Activated CD4-positive, alpha-beta T cell treated with anti-CD3 and anti-CD28 coated beads for 36 hours (primary cell): Measurements from ENCODE around the gene PLA2G4E. TPM values are rescaled to one million over a fixed set of nuclear protein-coding genes. Genes with fewer than 3 reads are reported as not detected.

Experiments used
- ATAC-seq: fragments of 200-7000 bp; cut with Tn5 transposase; one replicate; pipeline ENCODE4 v1.10.0; 2021; ENCODE audit warnings: mild to moderate bottlenecking, moderate library complexity
- CTCF ChIA-PET: fragments of 350-600 bp; sonication (Branson Sonifier 250); formaldehyde crosslinking; loops from one replicate; lab custom pipeline; 2021; ENCODE audit warnings: antibody characterized with exemption; lab: Charles Lee
- POLR2A ChIA-PET: fragments of 350-600 bp; sonication (Branson Sonifier 250); formaldehyde crosslinking; loops from one replicate; lab custom pipeline; 2021; ENCODE audit warnings: antibody characterized with exemption, inconsistent platforms; lab: Charles Lee
- DNase-seq: peaks from one replicate; pipeline ENCODE4 v3.0.0-alpha.2; 2020
- H3K27ac Mint-ChIP-seq: one replicate; pipeline ENCODE4 v1.8.0; 2021; ENCODE audit warnings: mixed read lengths
- H3K27me3 Mint-ChIP-seq: one replicate; pipeline ENCODE4 v1.8.0; 2021; ENCODE audit warnings: mixed read lengths
- H3K36me3 Mint-ChIP-seq: one replicate; pipeline ENCODE4 v1.8.0; 2021; ENCODE audit warnings: low read depth, mixed read lengths
- H3K4me1 Mint-ChIP-seq: one replicate; pipeline ENCODE4 v1.8.0; 2021; ENCODE audit warnings: mixed read lengths
- H3K4me3 Mint-ChIP-seq: one replicate; pipeline ENCODE4 v1.8.0; 2021; ENCODE audit warnings: mild to moderate bottlenecking, moderate library complexity, mixed read lengths
- H3K9me3 Mint-ChIP-seq: one replicate; pipeline ENCODE4 v1.8.0; 2021; ENCODE audit warnings: low read depth, mixed read lengths
- intact Hi-C, 2 experiments: fragments of 100-400 bp; cut with DNase I in 1 of 2; cut with micrococcal nuclease in 1 of 2; formaldehyde crosslinking; loops; one replicate each; pipeline versions ENCODE4 v1.14.2 to v1.15.1; 2022 to 2024; cut with DNase I, micrococcal nuclease
- total RNA-seq, 2 experiments: library from RNA; stranded (reverse); gene quantifications; one replicate each; pipeline ENCODE4 v1.2.3, GENCODE V29; 2021

The PLA2G4E gene, protein sequence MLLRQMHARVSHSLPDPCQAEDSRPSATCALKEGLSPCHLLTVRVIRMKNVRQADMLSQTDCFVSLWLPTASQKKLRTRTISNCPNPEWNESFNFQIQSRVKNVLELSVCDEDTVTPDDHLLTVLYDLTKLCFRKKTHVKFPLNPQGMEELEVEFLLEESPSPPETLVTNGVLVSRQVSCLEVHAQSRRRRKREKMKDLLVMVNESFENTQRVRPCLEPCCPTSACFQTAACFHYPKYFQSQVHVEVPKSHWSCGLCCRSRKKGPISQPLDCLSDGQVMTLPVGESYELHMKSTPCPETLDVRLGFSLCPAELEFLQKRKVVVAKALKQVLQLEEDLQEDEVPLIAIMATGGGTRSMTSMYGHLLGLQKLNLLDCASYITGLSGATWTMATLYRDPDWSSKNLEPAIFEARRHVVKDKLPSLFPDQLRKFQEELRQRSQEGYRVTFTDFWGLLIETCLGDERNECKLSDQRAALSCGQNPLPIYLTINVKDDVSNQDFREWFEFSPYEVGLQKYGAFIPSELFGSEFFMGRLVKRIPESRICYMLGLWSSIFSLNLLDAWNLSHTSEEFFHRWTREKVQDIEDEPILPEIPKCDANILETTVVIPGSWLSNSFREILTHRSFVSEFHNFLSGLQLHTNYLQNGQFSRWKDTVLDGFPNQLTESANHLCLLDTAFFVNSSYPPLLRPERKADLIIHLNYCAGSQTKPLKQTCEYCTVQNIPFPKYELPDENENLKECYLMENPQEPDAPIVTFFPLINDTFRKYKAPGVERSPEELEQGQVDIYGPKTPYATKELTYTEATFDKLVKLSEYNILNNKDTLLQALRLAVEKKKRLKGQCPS
- not detected for total RNA-seq

DNA sequence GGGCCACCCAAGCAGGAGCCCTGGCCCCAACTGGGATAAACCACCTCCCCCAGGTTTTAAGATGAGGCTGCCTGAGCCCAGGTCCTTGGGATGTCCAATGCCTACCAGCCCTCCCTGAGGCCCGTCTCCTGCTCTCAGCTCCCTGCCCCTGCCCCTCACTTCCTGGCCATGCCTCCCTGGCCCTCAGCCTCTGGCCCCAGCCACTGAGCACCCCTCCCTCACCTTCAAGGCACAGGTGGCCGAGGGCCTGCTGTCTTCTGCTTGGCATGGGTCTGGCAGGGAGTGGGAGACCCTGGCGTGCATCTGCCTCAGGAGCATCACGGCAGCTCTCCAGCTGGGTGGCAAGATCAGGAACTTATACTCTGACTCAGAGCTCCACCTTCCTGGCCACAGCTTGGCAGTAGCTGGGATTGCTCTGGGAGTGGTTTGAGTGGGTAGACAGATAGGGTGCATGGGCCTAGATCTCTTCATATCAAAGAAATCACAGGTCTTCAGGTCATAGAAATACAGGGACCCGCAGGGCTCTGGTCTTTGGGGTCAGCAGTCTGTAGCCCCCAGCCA lies at the start of gene PLA2G4E:
Gene PLA2G4E (minus strand): TSS at position 330 of the 561 bp plus-strand sequence. CDS start 12 bp downstream, at position 318.
- no peaks in the 10 kb centered on the region for H3K27me3 Mint-ChIP-seq
- H3K27ac Mint-ChIP-seq = no peak within 1 kb of the TSS
- ATAC-seq (no peak), DNase-seq (no peak)
- no peaks in the 10 kb centered on the region for H3K9me3 Mint-ChIP-seq
- no peaks in the 10 kb centered on the region for H3K4me1 Mint-ChIP-seq
- POLR2A ChIA-PET = no interaction called here
- intact Hi-C loops = no loop called here
- H3K36me3 Mint-ChIP-seq = no peaks in the 10 kb centered on the region
- H3K4me3 Mint-ChIP-seq = no peak within 1 kb of the TSS
- CTCF ChIA-PET = interaction anchor here (0.6 to 1.4 kb wide), 3 partner anchors 31 to 451 kb away, joined by 3 to 4 read pairs (median 4); no protein-coding TSS in a partner anchor

DNA sequence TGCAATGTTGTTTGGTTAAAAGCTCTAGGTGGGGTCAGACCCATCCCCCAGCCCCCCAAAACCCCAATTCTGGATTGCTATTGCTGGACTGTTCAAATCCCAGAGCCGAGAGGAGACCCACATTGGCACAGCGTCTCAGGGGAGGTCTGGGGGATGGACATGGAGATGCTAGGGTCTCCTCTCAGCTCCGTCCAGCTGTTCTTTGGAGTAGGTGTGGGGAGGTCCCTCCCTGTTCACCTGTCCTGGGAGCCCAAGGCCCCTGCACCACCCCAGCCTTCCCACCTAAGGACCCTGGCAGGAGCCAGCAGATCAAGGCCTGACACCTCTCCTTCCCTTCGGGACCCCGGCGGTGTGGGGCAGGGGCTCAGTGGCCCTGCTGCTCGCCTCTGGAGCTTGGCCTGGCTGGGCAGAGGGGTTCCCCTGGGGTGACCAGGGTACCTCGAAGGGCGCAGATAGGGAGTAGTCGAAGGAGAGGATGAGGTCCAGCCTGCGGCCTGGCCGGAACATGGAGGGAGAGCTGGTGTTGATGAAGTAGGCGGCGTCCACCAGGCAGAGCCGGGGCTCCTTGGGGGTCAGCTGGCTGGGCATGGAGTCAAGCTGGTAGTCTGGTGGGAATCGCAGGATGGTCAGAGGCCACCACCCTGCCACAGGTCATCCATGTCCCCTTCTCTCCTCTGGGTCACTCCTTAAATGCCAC lies 49.6 kb upstream of the PLA2G4E start:
- no peaks in the 10 kb centered on the region for H3K4me1 Mint-ChIP-seq
- H3K27ac Mint-ChIP-seq = no peak overlapping the region
- H3K36me3 Mint-ChIP-seq = no peaks in the 10 kb centered on the region
- no peak for DNase-seq
- intact Hi-C loops = no loop called here
- H3K9me3 Mint-ChIP-seq = peaks cover 5% of the 10 kb centered on the region
- ATAC-seq = no peak
- peaks cover 5% of the 10 kb centered on the region for H3K27me3 Mint-ChIP-seq
- ChIA-PET CTCF (interaction anchor here (1.0 kb wide), 1 partner anchor 18 kb away, joined by 3 read pairs; no protein-coding TSS in a partner anchor), POLR2A (no interaction called here)
- H3K4me3 Mint-ChIP-seq = no peak overlapping the region

DNA sequence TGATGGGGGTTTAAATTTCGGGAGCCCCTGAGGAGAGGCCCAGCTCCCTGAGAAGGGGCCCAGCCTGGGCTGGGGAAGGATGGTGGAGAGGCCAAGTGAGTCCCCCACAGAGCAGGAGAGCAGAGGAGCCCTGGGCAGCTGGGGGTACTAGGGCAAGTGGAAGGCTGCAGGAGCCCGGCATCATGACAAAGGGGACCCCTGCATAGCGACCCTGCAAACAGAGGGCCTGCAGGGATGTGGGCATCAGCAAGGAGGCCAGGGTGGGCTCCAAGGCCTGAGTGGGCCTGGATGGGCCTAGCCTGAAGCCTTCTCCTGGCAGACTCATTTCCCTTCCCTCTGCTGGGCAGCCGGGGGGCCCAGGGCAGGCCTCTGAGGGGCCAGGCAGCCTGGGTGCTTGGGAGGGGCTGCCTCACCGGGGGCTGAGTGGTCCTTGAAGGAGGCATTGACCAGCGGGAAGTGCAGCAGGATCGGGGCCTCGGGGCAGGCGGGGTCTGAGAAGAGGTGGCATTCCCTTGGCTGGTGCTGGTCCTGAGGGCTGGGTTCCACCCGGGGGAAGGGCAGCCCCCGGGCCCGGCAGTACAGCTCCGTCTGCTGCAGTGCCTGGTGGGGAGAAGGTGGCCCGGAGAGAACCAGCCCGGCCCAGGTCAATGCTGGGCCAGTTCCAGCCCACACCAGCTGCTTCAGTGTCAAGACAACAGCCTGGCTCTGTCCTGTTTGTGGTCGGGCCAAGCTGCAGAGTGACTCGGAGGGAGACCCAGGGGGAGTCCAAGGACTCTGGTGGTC lies 48.8 kb upstream of the PLA2G4E start:
- ChIA-PET CTCF (interaction anchor here (1.0 kb wide), 2 partner anchors 17 to 68 kb away, joined by 3 to 4 read pairs; no protein-coding TSS in a partner anchor), POLR2A (no interaction called here)
- ATAC-seq = no peak
- Mint-ChIP-seq H3K36me3 (no peaks in the 10 kb centered on the region), H3K9me3 (peaks cover 5% of the 10 kb centered on the region), H3K27me3 (peaks cover 5% of the 10 kb centered on the region), H3K27ac (no peak overlapping the region), H3K4me3 (no peak overlapping the region), H3K4me1 (no peaks in the 10 kb centered on the region)
- intact Hi-C loops = no loop called here
- DNase-seq = no peak

DNA sequence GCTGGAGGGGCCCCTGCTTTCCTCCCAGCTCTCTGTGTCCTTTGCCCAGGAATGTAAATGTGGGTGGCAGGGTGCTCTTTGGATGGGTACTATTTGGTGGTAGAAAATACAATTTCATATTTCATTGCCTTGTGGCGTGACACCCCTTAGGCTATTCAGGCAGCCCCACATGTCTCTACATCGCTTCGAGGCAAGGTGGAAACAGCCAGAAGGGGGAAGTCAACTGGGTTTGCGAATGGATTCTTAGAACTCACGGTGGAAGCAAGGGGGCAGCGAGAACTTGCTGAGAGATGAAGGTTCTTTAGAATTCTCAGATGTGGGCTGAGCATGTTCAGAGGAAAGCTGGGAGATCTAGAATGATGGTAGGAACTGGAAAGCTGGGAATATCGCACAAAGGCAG lies 48.2 kb upstream of the PLA2G4E start:
- DNase-seq (no peak), ATAC-seq (no peak)
- ChIA-PET CTCF (interaction anchor here (1.0 to 1.1 kb wide), 2 partner anchors 66 to 69 kb away, joined by 4 read pairs; no protein-coding TSS in a partner anchor), POLR2A (no interaction called here)
- peaks cover 7% of the 10 kb centered on the region for H3K27me3 Mint-ChIP-seq
- H3K9me3 Mint-ChIP-seq = peaks cover 5% of the 10 kb centered on the region
- no peaks in the 10 kb centered on the region for H3K4me1 Mint-ChIP-seq
- no peaks in the 10 kb centered on the region for H3K36me3 Mint-ChIP-seq
- H3K4me3 Mint-ChIP-seq = no peak overlapping the region
- intact Hi-C loops = no loop called here
- no peak overlapping the region for H3K27ac Mint-ChIP-seq

DNA sequence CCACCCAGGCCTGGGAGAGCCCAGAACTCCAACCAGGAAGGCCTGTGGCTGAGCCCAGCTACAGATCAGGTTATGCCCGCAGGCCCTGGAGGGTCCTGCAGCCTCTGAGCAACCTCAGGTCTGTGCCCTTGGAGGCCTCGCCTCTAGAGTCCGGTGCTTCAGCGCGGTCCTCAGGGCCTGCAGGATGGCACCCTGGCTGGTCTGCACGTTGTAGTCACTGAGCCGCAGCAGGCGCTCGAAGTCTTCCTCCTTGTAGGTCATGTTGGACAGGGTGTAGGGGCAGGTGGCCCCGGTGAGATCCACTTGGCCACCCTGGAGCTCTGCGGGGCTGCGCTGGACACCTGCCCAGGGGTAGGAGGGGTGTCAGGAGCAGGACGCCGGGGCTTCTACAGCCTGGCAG lies 47.8 kb upstream of the PLA2G4E start:
- no peak for ATAC-seq
- Mint-ChIP-seq H3K9me3 (peaks cover 5% of the 10 kb centered on the region), H3K4me3 (no peak overlapping the region), H3K27ac (no peak overlapping the region), H3K4me1 (no peaks in the 10 kb centered on the region), H3K27me3 (peaks cover 9% of the 10 kb centered on the region), H3K36me3 (no peaks in the 10 kb centered on the region)
- DNase-seq = no peak
- intact Hi-C loops = no loop called here
- ChIA-PET POLR2A (no interaction called here), CTCF (interaction anchor here (1.0 to 1.1 kb wide), 2 partner anchors 66 to 69 kb away, joined by 4 read pairs; no protein-coding TSS in a partner anchor)

DNA sequence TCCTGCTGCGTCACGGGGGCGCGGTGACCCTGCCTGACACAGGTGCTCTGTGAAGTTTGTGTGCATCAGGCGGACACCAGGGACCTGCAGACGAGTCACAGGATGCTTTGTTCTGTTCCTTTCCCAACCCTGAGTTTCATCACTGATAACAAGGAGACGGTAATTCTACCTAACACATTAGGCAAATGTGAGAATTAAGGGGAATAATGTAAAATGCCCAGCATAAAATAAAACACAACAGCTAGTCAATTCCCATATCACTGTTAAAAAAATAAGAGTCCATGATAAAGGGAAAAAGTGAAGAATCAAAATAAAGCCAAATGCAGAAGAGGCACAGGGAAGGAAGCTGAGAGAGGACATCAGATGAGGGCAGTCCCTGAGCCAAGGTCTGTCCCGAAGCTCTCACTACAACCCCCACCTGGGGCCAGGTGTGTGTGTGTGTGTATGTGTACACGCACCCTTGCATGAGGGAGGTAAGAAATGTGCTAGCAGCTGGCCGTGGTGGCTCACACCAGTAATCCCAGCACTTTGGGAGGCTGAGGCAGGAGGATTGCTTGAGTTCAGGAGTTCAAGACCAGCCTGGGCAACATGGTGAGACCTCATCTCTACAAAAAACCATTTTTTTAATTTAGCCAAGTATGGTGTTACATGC lies 46.0 kb upstream of the PLA2G4E start:
- no peak for DNase-seq
- peaks cover 9% of the 10 kb centered on the region for H3K27me3 Mint-ChIP-seq
- no peak overlapping the region for H3K27ac Mint-ChIP-seq
- peaks cover 5% of the 10 kb centered on the region for H3K9me3 Mint-ChIP-seq
- ChIA-PET CTCF (interaction anchor here (0.6 to 2.4 kb wide), 10 partner anchors 10 to 94 kb away, joined by 3 to 10 read pairs (median 4); no protein-coding TSS in a partner anchor), POLR2A (no interaction called here)
- no peaks in the 10 kb centered on the region for H3K36me3 Mint-ChIP-seq
- H3K4me1 Mint-ChIP-seq = no peaks in the 10 kb centered on the region
- no peak overlapping the region for H3K4me3 Mint-ChIP-seq
- ATAC-seq = no peak
- intact Hi-C loops = loop anchor here (1.0 to 2.0 kb wide), 2 partner anchors 70 kb away; no protein-coding TSS in a partner anchor

DNA sequence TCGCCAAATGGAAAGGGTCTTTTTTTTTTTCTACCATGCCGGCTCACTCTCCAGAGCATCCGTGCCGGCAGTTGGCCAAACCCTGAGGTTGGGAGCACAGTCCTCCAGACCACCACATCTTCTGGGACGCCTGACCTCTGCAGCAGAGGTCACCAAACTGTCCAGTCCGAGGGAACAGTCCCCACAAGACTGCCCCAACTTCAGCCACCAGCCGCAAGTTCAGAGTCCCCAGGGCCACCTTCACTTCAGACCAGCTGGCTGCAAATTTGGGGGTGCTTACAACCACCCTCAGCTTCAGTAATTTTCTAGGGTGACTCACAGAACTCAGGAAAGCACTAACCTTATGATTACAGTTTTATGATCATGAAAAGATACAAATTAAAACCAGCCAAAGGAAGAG lies 44.6 kb upstream of the PLA2G4E start:
- intact Hi-C loops = no loop called here
- POLR2A ChIA-PET = interaction anchor here (0.6 kb wide), 1 partner anchor 15 kb away, joined by 7 read pairs; no protein-coding TSS in a partner anchor
- CTCF ChIA-PET = interaction anchor here (0.6 to 2.4 kb wide), 11 partner anchors 11 to 140 kb away, joined by 3 to 10 read pairs (median 3); no protein-coding TSS in a partner anchor
- DNase-seq (no peak), ATAC-seq (no peak)
- H3K36me3 Mint-ChIP-seq = no peaks in the 10 kb centered on the region
- no peaks in the 10 kb centered on the region for H3K4me1 Mint-ChIP-seq
- H3K9me3 Mint-ChIP-seq = peaks cover 5% of the 10 kb centered on the region
- no peak overlapping the region for H3K27ac Mint-ChIP-seq
- no peak overlapping the region for H3K4me3 Mint-ChIP-seq
- H3K27me3 Mint-ChIP-seq = peaks cover 9% of the 10 kb centered on the region

DNA sequence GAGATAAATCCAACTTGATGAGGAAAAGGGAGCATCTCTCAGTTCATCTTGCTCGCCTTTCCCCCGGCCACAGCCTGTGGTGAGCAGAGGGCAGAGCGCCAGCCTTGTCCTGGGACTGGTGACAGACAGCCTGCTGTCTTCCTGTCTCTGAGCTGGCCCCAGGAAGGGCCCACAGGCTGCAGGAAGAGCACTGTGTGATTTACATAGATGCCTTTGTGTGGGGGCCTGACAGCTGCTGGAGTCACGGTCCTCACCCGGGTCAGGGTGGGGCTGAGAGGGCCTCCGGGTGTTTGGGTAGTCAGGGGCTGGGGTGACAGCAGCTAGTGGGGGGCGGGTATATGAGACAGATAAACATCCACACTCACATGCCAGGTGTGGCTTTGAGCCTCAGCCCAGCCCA lies 44.2 kb upstream of the PLA2G4E start:
- POLR2A ChIA-PET = interaction anchor here (0.6 kb wide), 1 partner anchor 14 kb away, joined by 7 read pairs; no protein-coding TSS in a partner anchor

DNA sequence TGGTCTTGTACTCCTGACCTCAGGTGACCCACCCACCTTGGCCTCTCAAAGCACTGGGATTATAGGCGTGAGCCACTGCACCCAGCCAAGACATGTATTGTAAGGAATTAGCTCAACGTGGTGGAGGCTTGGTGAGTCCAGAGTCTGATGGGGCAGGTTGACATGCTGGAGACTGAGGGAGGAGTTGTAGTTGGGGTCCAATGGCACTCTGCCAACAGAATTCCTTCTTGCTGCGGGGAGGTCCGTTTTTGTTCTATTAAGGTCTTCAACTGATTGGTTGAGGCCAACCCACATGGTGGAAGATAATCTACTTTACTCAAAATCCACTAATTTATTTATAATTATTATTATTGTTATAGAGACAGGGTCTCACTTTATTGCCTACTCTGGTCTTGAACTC lies 43.4 kb upstream of the PLA2G4E start:
- POLR2A ChIA-PET = no interaction called here
- no peaks in the 10 kb centered on the region for H3K36me3 Mint-ChIP-seq
- no peak overlapping the region for H3K4me3 Mint-ChIP-seq
- no peak overlapping the region for H3K27ac Mint-ChIP-seq
- H3K27me3 Mint-ChIP-seq = peaks cover 9% of the 10 kb centered on the region
- H3K9me3 Mint-ChIP-seq = peaks cover 5% of the 10 kb centered on the region
- no peak for DNase-seq
- CTCF ChIA-PET = interaction anchor here (1.2 to 2.4 kb wide), 3 partner anchors 55 to 75 kb away, joined by 3 to 8 read pairs (median 7); no protein-coding TSS in a partner anchor
- no peaks in the 10 kb centered on the region for H3K4me1 Mint-ChIP-seq
- intact Hi-C loops = no loop called here
- ATAC-seq = no peak

More for the DNA sequence above, 44.2 kb upstream of the PLA2G4E start:
- no peak for DNase-seq
- ATAC-seq = no peak
- CTCF ChIA-PET = interaction anchor here (0.7 to 2.4 kb wide), 10 partner anchors 11 to 140 kb away, joined by 3 to 10 read pairs (median 3); no protein-coding TSS in a partner anchor
- intact Hi-C loops = no loop called here
- Mint-ChIP-seq H3K4me1 (no peaks in the 10 kb centered on the region), H3K27ac (no peak overlapping the region), H3K36me3 (no peaks in the 10 kb centered on the region), H3K9me3 (peaks cover 5% of the 10 kb centered on the region), H3K4me3 (no peak overlapping the region), H3K27me3 (peaks cover 9% of the 10 kb centered on the region)
